HCT116 (cell line): ENCODE results near the gene SIX3. TPM values are rescaled to one million over a fixed set of nuclear protein-coding genes. Genes with fewer than 3 reads are reported as not detected.

Source experiments
- ATAC-seq: fragments of 200-7000 bp; cut with Tn5 transposase; 2 replicates; pipeline ENCODE4 v1.9.1; 2020; ENCODE audit warnings: mild to moderate bottlenecking, moderate library complexity
- BruUV-seq: library from RNA; stranded (reverse); fragments of 400-500 nt; replicated peaks from 2 replicates; lab custom pipeline; 2021; lab: Mats Ljungman, UMichigan
- CTCF ChIA-PET: fragments of 300-600 bp; sonication (Branson Sonifier 250); formaldehyde crosslinking; loops from one replicate; lab custom pipeline; 2021; ENCODE audit warnings: antibody characterized with exemption; lab: Charles Lee
- POLR2A ChIA-PET: fragments of 300-600, 350-600 bp; sonication (Branson Sonifier 250); formaldehyde crosslinking; loops from one replicate; lab custom pipeline; 2021; ENCODE audit warnings: antibody characterized with exemption; lab: Charles Lee
- RAD21 ChIA-PET, 2 experiments: fragments of 300-600 bp; sonication (Branson Sonifier 250); formaldehyde crosslinking; loops; one replicate each; lab custom pipeline; 2023; ENCODE audit warnings: low total read pairs in 2 of 2; ENCODE audit not compliant: uncharacterized antibody in 2 of 2, unreplicated experiment in 2 of 2, low non-redundant PET in 1 of 2; lab: Charles Lee
- DNase-seq: peaks from one replicate; pipeline ENCODE4 v3.0.0-alpha.2; 2010; ENCODE audit warnings: low read depth, low spot score
- H2AFZ ChIP-seq: fragments of 200-600 bp; shearing (Covaris generic), sonication (generic); 2 replicates; pipeline ENCODE4 v1.6.1; 2017; ENCODE audit warnings: low read depth, mixed run types, mixed read lengths, antibody characterized with exemption, low read length; ENCODE audit not compliant: poor library complexity, severe bottlenecking
- H3K27ac ChIP-seq: 2 replicates; pipeline ENCODE4 v1.5.1; 2012; ENCODE audit warnings: low read depth, low read length
- H3K27me3 ChIP-seq: fragments of 200-600 bp; sonication (generic); 2 replicates; pipeline ENCODE4 v1.6.1; 2016; ENCODE audit warnings: mixed run types, low read length, mixed read lengths; ENCODE audit not compliant: insufficient read depth
- H3K36me3 ChIP-seq, 2 experiments: fragments of 200-500 bp in 1 of 2; fragments of 200-600 bp in 1 of 2; sonication (Bioruptor generic) in 1 of 2; sonication (generic) in 1 of 2; 2 replicates each; pipeline versions ENCODE4 v1.5.1 to v1.6.1; 2014 to 2016; ENCODE audit warnings: low read length in 2 of 2, inconsistent platforms in 1 of 2, mixed read lengths in 1 of 2, mixed run types in 1 of 2; ENCODE audit not compliant: insufficient read depth in 2 of 2, control insufficient read depth in 1 of 2
- H3K4me1 ChIP-seq, 2 experiments: fragments of 200-600 bp in 1 of 2; sonication (generic) in 1 of 2; 2 replicates each; pipeline versions ENCODE4 v1.5.1 to v1.6.1; 2012 to 2017; ENCODE audit warnings: low read length in 2 of 2, inconsistent platforms in 1 of 2, mild to moderate bottlenecking in 1 of 2, mixed read lengths in 1 of 2, mixed run types in 1 of 2, moderate library complexity in 1 of 2; ENCODE audit not compliant: insufficient read depth in 2 of 2, control insufficient read depth in 1 of 2
- H3K4me2 ChIP-seq: fragments of 200-600 bp; sonication (generic); 2 replicates; pipeline ENCODE4 v1.6.1; 2017; ENCODE audit warnings: mixed run types, low read length, mixed read lengths
- H3K4me3 ChIP-seq, 2 experiments: fragments of 200-600 bp in 1 of 2; sonication (generic) in 1 of 2; replicated peaks in 1 of 2; 2 replicates each; pipeline ENCODE4 v1.5.1; 2011 to 2016; ENCODE audit warnings: low read length in 2 of 2, control low read depth in 1 of 2, low read depth in 1 of 2, mild to moderate bottlenecking in 1 of 2, mixed read lengths in 1 of 2, mixed run types in 1 of 2
- H3K79me2 ChIP-seq: fragments of 200-600 bp; sonication (generic); 2 replicates; pipeline ENCODE4 v1.6.1; 2017; ENCODE audit warnings: mild to moderate bottlenecking, mixed run types, low read length, moderate library complexity, mixed read lengths; ENCODE audit not compliant: insufficient read depth
- H3K9ac ChIP-seq: fragments of 200-600 bp; sonication (generic); 2 replicates; pipeline ENCODE4 v1.6.1; 2016; ENCODE audit warnings: low read length, mixed read lengths
- H3K9me2 ChIP-seq: fragments of 200-600 bp; sonication (generic), shearing (Covaris generic); 2 replicates; pipeline ENCODE4 v1.6.1; 2017; ENCODE audit warnings: mixed run types, mild to moderate bottlenecking, moderate library complexity; ENCODE audit not compliant: insufficient read depth
- H3K9me3 ChIP-seq, 2 experiments: fragments of 200-500 bp in 1 of 2; fragments of 200-600 bp in 1 of 2; sonication (Bioruptor generic) in 1 of 2; sonication (generic) in 1 of 2; 2 replicates each; pipeline ENCODE4 v1.6.1; 2014 to 2017; ENCODE audit warnings: low read length in 2 of 2, mixed read lengths in 2 of 2, inconsistent platforms in 1 of 2, low read depth in 1 of 2, mild to moderate bottlenecking in 1 of 2, mixed run types in 1 of 2, moderate library complexity in 1 of 2; ENCODE audit not compliant: control insufficient read depth in 1 of 2, insufficient read depth in 1 of 2
- H4K20me1 ChIP-seq: fragments of 200-600 bp; sonication (generic), shearing (Covaris generic); 2 replicates; pipeline ENCODE4 v1.6.1; 2017; ENCODE audit warnings: mixed run types, mild to moderate bottlenecking, moderate library complexity; ENCODE audit not compliant: insufficient read depth
- CBX3 ChIP-seq: IDR thresholded peaks from 2 replicates; pipeline ENCODE4 v1.6.1; 2012; ENCODE audit warnings: low read depth
- ELF1 ChIP-seq: IDR thresholded peaks from 2 replicates; pipeline ENCODE4 v1.6.1; 2012; ENCODE audit warnings: low read depth, borderline replicate concordance
- EZH2 ChIP-seq: fragments of 200-600 bp; sonication (generic); IDR thresholded peaks from 2 replicates; pipeline ENCODE4 v1.6.1; 2017; ENCODE audit warnings: antibody characterized with exemption, mixed run types
- EZH2phosphoT487 ChIP-seq: fragments of 200-600 bp; IDR thresholded peaks from 2 replicates; pipeline ENCODE4 v1.6.1; 2018; ENCODE audit warnings: antibody characterized with exemption, borderline replicate concordance
- FOSL1 ChIP-seq: IDR thresholded peaks from 2 replicates; pipeline ENCODE4 v1.6.1; 2012; ENCODE audit warnings: low read depth
- JUND ChIP-seq: IDR thresholded peaks from 2 replicates; pipeline ENCODE4 v1.6.1; 2012
- POLR2A ChIP-seq: IDR thresholded peaks from 2 replicates; pipeline ENCODE4 v1.7.0; 2011; ENCODE audit warnings: borderline replicate concordance; ENCODE audit not compliant: insufficient read depth, insufficient read length; ENCODE audit errors: extremely low read depth
- RAD21 ChIP-seq: IDR thresholded peaks from 2 replicates; pipeline ENCODE4 v1.6.1; 2012; ENCODE audit warnings: low read depth, mild to moderate bottlenecking
- REST ChIP-seq: IDR thresholded peaks from 2 replicates; pipeline ENCODE4 v1.6.1; 2012; ENCODE audit warnings: low read depth
- SIN3A ChIP-seq: IDR thresholded peaks from 2 replicates; pipeline ENCODE4 v1.6.1; 2012; ENCODE audit warnings: low read depth
- SP1 ChIP-seq: IDR thresholded peaks from 2 replicates; pipeline ENCODE4 v1.6.1; 2012; ENCODE audit warnings: low read depth
- SRF ChIP-seq: IDR thresholded peaks from 2 replicates; pipeline ENCODE4 v1.6.1; 2012; ENCODE audit warnings: low read depth
- TCF7L2 ChIP-seq: IDR thresholded peaks from 2 replicates; pipeline ENCODE4 v1.7.0; 2011; ENCODE audit warnings: borderline replicate concordance, inconsistent platforms; ENCODE audit not compliant: insufficient read depth, insufficient read length; ENCODE audit errors: extremely low read depth
- ZFX ChIP-seq: fragments of 450-650 bp; IDR thresholded peaks from 2 replicates; pipeline ENCODE4 v1.6.1; 2017
- intact Hi-C: fragments of 100-400 bp; cut with micrococcal nuclease; formaldehyde crosslinking; loops from 2 replicates; pipeline ENCODE4 v1.10.0; 2022
- total RNA-seq: library from RNA; stranded (reverse); gene quantifications from one replicate; pipeline ENCODE4 v1.2.1, GENCODE V29; 2021; ENCODE audit not compliant: unreplicated experiment
- TF ChIP-seq, protein P1 (sequence below), 3 experiments: fragments of 200-600 bp in 1 of 3; sonication (generic) in 1 of 3; IDR thresholded peaks in 2 of 3; conservative IDR thresholded peaks in 1 of 3; 2 replicates each; pipeline ENCODE4 v1.5.1; 2012 to 2017; ENCODE audit warnings: low read depth in 2 of 3, low read length in 2 of 3, antibody characterized with exemption in 1 of 3, borderline replicate concordance in 1 of 3, control low read depth in 1 of 3, mild to moderate bottlenecking in 1 of 3, mixed read lengths in 1 of 3, mixed run types in 1 of 3, moderate library complexity in 1 of 3; ENCODE audit not compliant: insufficient read depth in 1 of 3

SIX3 gene
- total RNA-seq, 1 experiment from 2014 or later, result 1.2 TPM

GRCh38 chr2:44925561-44926136 is 15.9 kb upstream of the SIX3 start:
- no peak overlapping the region for H3K4me3 ChIP-seq
- H3K9me3 ChIP-seq, result no peaks in the 10 kb centered on the region
- no peaks in the 10 kb centered on the region for H4K20me1 ChIP-seq
- no peaks in the 10 kb centered on the region for H3K9me2 ChIP-seq
- H3K4me1 ChIP-seq, result no peaks in the 10 kb centered on the region
- H3K27me3 ChIP-seq, result peaks cover 13% of the 10 kb centered on the region; the same call in 1 of the 2 replicates
- intact Hi-C loops, result no loop called here
- no peaks in the 10 kb centered on the region for H3K36me3 ChIP-seq
- no peak for ATAC-seq
- ChIA-PET RAD21 (no interaction called here), CTCF (interaction anchor here (1.9 kb wide), 1 partner anchor 446 kb away, joined by 5 read pairs; no protein-coding TSS in a partner anchor), POLR2A (no interaction called here)
- no peak overlapping the region for H2AFZ ChIP-seq
- no peak overlapping the region for H3K27ac ChIP-seq
- no TSS peak for BruUV-seq
- DNase-seq, result no peak
- H3K9ac ChIP-seq, result no peak overlapping the region
- H3K79me2 ChIP-seq, result no peaks in the 10 kb centered on the region
- TF ChIP-seq, protein P1, sequence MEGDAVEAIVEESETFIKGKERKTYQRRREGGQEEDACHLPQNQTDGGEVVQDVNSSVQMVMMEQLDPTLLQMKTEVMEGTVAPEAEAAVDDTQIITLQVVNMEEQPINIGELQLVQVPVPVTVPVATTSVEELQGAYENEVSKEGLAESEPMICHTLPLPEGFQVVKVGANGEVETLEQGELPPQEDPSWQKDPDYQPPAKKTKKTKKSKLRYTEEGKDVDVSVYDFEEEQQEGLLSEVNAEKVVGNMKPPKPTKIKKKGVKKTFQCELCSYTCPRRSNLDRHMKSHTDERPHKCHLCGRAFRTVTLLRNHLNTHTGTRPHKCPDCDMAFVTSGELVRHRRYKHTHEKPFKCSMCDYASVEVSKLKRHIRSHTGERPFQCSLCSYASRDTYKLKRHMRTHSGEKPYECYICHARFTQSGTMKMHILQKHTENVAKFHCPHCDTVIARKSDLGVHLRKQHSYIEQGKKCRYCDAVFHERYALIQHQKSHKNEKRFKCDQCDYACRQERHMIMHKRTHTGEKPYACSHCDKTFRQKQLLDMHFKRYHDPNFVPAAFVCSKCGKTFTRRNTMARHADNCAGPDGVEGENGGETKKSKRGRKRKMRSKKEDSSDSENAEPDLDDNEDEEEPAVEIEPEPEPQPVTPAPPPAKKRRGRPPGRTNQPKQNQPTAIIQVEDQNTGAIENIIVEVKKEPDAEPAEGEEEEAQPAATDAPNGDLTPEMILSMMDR (IDR thresholded peaks at IDR 0.05 in 2 of 3, conservative IDR thresholded peaks at IDR 0.05 in 1 of 3; ENCODE audit: borderline replicate concordance in 1 of 3, insufficient read depth in 1 of 3, low read depth in 2 of 3, low read length in 2 of 3), result no peak
- TF ChIP-seq SIN3A (no peak), TCF7L2 (no peak), EZH2 (no peak), ELF1 (no peak), RAD21 (no peak), JUND (no peak), POLR2A (no peak), REST (no peak), SP1 (no peak), EZH2phosphoT487 (no peak), FOSL1 (no peak), SRF (no peak), CBX3 (no peak), ZFX (no peak)
- H3K4me2 ChIP-seq, result no peak overlapping the region
